Lower leg skin (tissue), 4 donors: Measurements from ENCODE around the gene SRRM3. TPM values are rescaled to one million over a fixed set of nuclear protein-coding genes. Genes with fewer than 3 reads are reported as not detected.
"Not testable (repeated sequence)": the region's sequence is repeated elsewhere in the genome, so short reads cannot be mapped to it uniquely, and the experiment has no call there.

Experiments
- DNase-seq, 2 donors: peaks; one replicate each; pipeline ENCODE4 v3.0.0-alpha.2; 2019; ENCODE audit warnings: low spot score in 2 of 2
- H3K4me3 ChIP-seq: fragments of 200-600 bp; sonication (generic); 2 replicates; pipeline ENCODE4 v1.5.1; 2017; ENCODE audit warnings: mild to moderate bottlenecking, low read depth; ENCODE audit not compliant: poor library complexity, severe bottlenecking
- CTCF ChIP-seq, 3 donors: fragments of 450-650 bp; IDR thresholded peaks; one replicate each; pipeline ENCODE4 v1.5.1; 2016; ENCODE audit warnings: antibody characterized with exemption in 3 of 3, mild to moderate bottlenecking in 3 of 3, moderate library complexity in 2 of 3
- POLR2A ChIP-seq, 2 donors: fragments of 450-650 bp; IDR thresholded peaks; one replicate each; pipeline ENCODE4 v1.6.1; 2016 to 2017; ENCODE audit warnings: antibody characterized with exemption in 2 of 2, mild to moderate bottlenecking in 1 of 2, moderate library complexity in 1 of 2
- WGBS, 2 donors: methylation state at CpG; one replicate each; pipeline ENCODE4 v1.1.5; 2018; 5-methylcytosine and 5-hydroxymethylcytosine counted together
- intact Hi-C: fragments of 100-400 bp; cut with DNase I; formaldehyde crosslinking; loops from one replicate; pipeline ENCODE4 v1.15.0; 2023; ENCODE audit warnings: low total_unique reads
- total RNA-seq, 4 donors: library from RNA; depleted of rRNA; stranded (reverse); fragments of >200 nt; gene quantifications; one replicate each; pipeline ENCODE4 v1.1.0, GENCODE V29; 2016

SRRM3 gene
- total RNA-seq, 4 donors from 2014 or later: 7.5 to 12.3 (median 9.4) TPM

- TF ChIP-seq POLR2A (IDR thresholded peaks at IDR 0.05) (no peak), CTCF (IDR thresholded peaks at IDR 0.05) (peak in 2 of 3 donors; percentile 95 to 99)
- DNase-seq: peak; percentile 96 to 100
- 6 to 7% methylated on average over 14 to 15 of the region's 15 CpGs for WGBS, 2 donors
- no peak overlapping the region for H3K4me3 ChIP-seq
- intact Hi-C loops: loop anchor here (2.0 kb wide), 1 partner anchor 129 kb away; no protein-coding TSS in a partner anchor
Observed at GRCh38 chr7:76314042-76314721, 112.5 kb downstream of the SRRM3 start.

- WGBS, 2 donors: 59 to 63% methylated on average over 6 of the region's 6 CpGs
- intact Hi-C loops: loop anchor here (2.0 kb wide), 1 partner anchor 130 kb away; no protein-coding TSS in a partner anchor
- H3K4me3 ChIP-seq: not testable (repeated sequence)
Observed at GRCh38 chr7:76314740-76315139, 113.0 kb downstream of the SRRM3 start.

DNA sequence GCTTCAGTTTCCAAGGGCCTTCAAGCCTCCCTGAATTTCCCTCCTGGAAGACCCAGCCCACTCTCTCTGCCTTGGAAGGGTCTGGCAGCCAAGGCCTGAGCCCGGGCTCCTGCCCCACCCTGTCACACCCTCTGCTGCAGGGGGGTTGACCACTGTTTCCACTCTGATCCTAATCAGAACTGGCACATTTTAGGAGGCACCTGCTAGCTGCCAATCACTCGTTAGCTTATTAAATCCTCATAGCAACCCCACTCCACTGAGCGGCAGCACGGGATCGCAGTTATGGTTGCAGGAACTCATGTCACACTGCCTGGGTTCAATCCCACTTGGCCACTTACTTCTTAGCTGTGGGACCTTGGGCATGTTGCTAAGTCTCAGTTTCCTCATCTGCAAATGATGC lies 113.7 kb downstream of the SRRM3 start:
- WGBS, 2 donors: 44 to 51% methylated on average over 5 of the region's 5 CpGs
- TF ChIP-seq CTCF (IDR thresholded peaks at IDR 0.05) (no peak), POLR2A (IDR thresholded peaks at IDR 0.05) (no peak)

More at GRCh38 chr7:76314740-76315139, 113.0 kb downstream of the SRRM3 start:
- not testable (repeated sequence) for DNase-seq

GRCh38 chr7:76316984-76317781 lies 115.5 kb downstream of the SRRM3 start:
- DNase-seq: no peak
- peak overlapping the region; percentile 35 for H3K4me3 ChIP-seq
- WGBS, 2 donors: 56 to 61% methylated on average over 14 of the region's 14 CpGs
- intact Hi-C loops: no loop called here
- no peak for TF ChIP-seq CTCF (IDR thresholded peaks at IDR 0.05)
- no peak for TF ChIP-seq POLR2A (IDR thresholded peaks at IDR 0.05)

More for the DNA sequence above, 113.7 kb downstream of the SRRM3 start:
- no peak for DNase-seq
- no peak overlapping the region for H3K4me3 ChIP-seq
- intact Hi-C loops: loop anchor here (2.0 kb wide), 1 partner anchor 131 kb away; no protein-coding TSS in a partner anchor

DNA sequence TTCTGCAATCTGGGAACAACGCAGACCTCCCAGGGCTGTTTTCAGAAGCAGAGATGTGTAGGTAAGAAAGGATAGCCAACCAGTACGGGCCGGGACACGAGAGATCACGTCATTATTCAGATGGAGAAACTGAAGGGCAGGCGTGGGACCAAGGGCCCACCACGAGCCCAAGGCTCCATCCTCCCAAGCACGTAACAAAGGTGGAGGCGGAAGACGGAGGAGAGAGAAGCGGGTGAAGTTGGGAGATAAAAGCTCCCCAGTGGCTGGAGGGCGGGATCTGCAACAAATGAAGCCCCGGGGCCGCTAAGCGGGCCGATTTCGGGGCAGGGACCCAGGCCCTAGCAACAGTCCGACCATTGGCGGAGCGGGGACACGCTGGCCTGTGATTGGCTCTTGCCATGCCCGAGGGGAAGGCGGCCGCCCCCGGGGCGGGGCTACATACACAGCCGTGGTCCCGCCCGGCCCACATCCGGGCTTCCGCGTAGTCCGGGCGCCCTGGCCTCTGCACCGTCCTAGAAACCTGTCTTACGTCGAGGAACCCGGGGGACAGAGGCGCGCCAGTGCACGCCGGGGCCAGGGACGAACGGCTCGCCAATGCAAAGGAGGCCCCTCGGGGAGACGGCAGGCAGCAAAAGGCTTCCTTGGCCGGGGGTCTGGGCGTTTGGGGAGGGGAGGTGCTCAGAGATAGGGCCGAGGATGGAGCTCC lies 116.2 kb downstream of the SRRM3 start:
- peak; percentile 95 to 99 for DNase-seq
- TF ChIP-seq CTCF (IDR thresholded peaks at IDR 0.05): no peak
- TF ChIP-seq POLR2A (IDR thresholded peaks at IDR 0.05): peak in 1 of 2 donors; percentile 41
- intact Hi-C loops: no loop called here
- 0 to 1% methylated on average over 43 to 50 of the region's 50 CpGs for WGBS, 2 donors
- peak overlapping the region; percentile 61 for H3K4me3 ChIP-seq
